ENCODE measurements around the gene NRG2.

GRCh38 chr5:139926797-139927503 lies 116.1 kb downstream of the NRG2 start:
- TF ChIP-seq, protein P1, sequence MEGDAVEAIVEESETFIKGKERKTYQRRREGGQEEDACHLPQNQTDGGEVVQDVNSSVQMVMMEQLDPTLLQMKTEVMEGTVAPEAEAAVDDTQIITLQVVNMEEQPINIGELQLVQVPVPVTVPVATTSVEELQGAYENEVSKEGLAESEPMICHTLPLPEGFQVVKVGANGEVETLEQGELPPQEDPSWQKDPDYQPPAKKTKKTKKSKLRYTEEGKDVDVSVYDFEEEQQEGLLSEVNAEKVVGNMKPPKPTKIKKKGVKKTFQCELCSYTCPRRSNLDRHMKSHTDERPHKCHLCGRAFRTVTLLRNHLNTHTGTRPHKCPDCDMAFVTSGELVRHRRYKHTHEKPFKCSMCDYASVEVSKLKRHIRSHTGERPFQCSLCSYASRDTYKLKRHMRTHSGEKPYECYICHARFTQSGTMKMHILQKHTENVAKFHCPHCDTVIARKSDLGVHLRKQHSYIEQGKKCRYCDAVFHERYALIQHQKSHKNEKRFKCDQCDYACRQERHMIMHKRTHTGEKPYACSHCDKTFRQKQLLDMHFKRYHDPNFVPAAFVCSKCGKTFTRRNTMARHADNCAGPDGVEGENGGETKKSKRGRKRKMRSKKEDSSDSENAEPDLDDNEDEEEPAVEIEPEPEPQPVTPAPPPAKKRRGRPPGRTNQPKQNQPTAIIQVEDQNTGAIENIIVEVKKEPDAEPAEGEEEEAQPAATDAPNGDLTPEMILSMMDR (IDR thresholded peaks at IDR 0.05) = no peak
- no peak for TF ChIP-seq POLR2A (IDR thresholded peaks at IDR 0.05)
